ENCODE results near the gene SLC4A2. TPM values are rescaled to one million over a fixed set of nuclear protein-coding genes. Genes with fewer than 3 reads are reported as not detected.
"Not testable (repeated sequence)": the region's sequence is repeated elsewhere in the genome, so short reads cannot be mapped to it uniquely, and the experiment has no call there.

The SLC4A2 gene
- polyA plus RNA-seq (2013, experiment 1 of 2): 51.8 TPM
- polyA plus RNA-seq (2013, experiment 2 of 2): 53.3 TPM

GRCh38 chr7:151059367-151060112 is at the start of gene SLC4A2:
Gene SLC4A2, plus strand, starts transcription at chr7:151059589. Its CDS starts 2,399 bp downstream, at chr7:151061988.
- Histone ChIP-seq H2BK120ac (ENCODE audit: low read depth, low read length) (peak within 1 kb of the TSS; percentile 30), H4K5ac (ENCODE audit: low read length) (peak within 1 kb of the TSS; percentile 85), H3K4me3 (ENCODE audit: low read length) (peak within 1 kb of the TSS; percentile 71), H3K79me1 (ENCODE audit: low read length) (peaks cover 6% of the 10 kb centered on the region), H2AK5ac (ENCODE audit: low read length) (peak within 1 kb of the TSS; percentile 46), H2BK5ac (ENCODE audit: low read length) (peak within 1 kb of the TSS; percentile 76), H3K27me3 (ENCODE audit: insufficient read depth, low read length, poor library complexity) (no peaks in the 10 kb centered on the region), H3K79me2 (ENCODE audit: control insufficient read depth, insufficient read depth, low read length) (no peaks in the 10 kb centered on the region), H3K56ac (ENCODE audit: low read length) (peak within 1 kb of the TSS; percentile 95), H3K4me1 (ENCODE audit: control insufficient read depth, low read depth, low read length) (peaks cover 21% of the 10 kb centered on the region), H3K4me2 (ENCODE audit: low read length) (peak within 1 kb of the TSS; percentile 98), H3K23ac (ENCODE audit: low read length) (peak within 1 kb of the TSS; percentile 75), H4K8ac (ENCODE audit: low read depth, low read length) (no peak within 1 kb of the TSS), H3K4ac (ENCODE audit: low read depth, low read length) (peak within 1 kb of the TSS; percentile 64), H3K9ac (ENCODE audit: low read length) (peak within 1 kb of the TSS; percentile 86), H3K36me3 (ENCODE audit: control insufficient read depth, insufficient read depth, low read length) (no peaks in the 10 kb centered on the region), H2BK15ac (replicated peaks; ENCODE audit: low read depth) (no peak within 1 kb of the TSS), H3K27ac (ENCODE audit: low read depth, low read length) (peak within 1 kb of the TSS; percentile 73), H3K18ac (ENCODE audit: low read length) (peak within 1 kb of the TSS; percentile 61)
- WGBS (ENCODE audit: extremely low coverage, insufficient coverage, low lambda C conversion rate): no CpG with 5 or more reads among the region's 75 CpGs
- DNase-seq: peak; percentile 84

DNA sequence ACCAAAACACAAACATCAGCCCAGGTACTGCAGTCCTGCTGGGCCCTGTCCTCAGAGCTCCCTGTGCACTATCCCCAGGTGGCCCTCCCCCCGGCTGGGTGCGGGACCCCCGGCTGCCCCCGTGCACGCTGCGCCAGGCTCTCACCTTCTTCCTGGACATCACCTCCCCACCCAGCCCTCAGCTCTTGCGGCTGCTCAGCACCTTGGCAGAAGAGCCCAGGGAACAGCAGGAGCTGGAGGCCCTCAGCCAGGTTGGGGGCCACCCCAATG is 49.4 kb upstream of the SLC4A2 start:
- Histone ChIP-seq H3K56ac (ENCODE audit: low read length) (peak overlapping the region; percentile 89), H2BK15ac (replicated peaks; ENCODE audit: low read depth) (no peak overlapping the region), H3K4me1 (ENCODE audit: control insufficient read depth, low read depth, low read length) (peaks cover 17% of the 10 kb centered on the region), H3K27me3 (ENCODE audit: insufficient read depth, low read length, poor library complexity) (no peaks in the 10 kb centered on the region), H3K4me2 (ENCODE audit: low read length) (no peak overlapping the region), H3K36me3 (ENCODE audit: control insufficient read depth, insufficient read depth, low read length) (no peaks in the 10 kb centered on the region), H3K23ac (ENCODE audit: low read length) (no peak overlapping the region), H3K4ac (ENCODE audit: low read depth, low read length) (no peak overlapping the region), H2BK120ac (ENCODE audit: low read depth, low read length) (no peak overlapping the region), H3K79me2 (ENCODE audit: control insufficient read depth, insufficient read depth, low read length) (no peaks in the 10 kb centered on the region), H3K27ac (ENCODE audit: low read depth, low read length) (no peak overlapping the region), H4K8ac (ENCODE audit: low read depth, low read length) (no peak overlapping the region), H4K5ac (ENCODE audit: low read length) (no peak overlapping the region), H3K9ac (ENCODE audit: low read length) (peak overlapping the region; percentile 13), H2AK5ac (ENCODE audit: low read length) (no peak overlapping the region), H3K18ac (ENCODE audit: low read length) (peak overlapping the region; percentile 11), H2BK5ac (ENCODE audit: low read length) (peak overlapping the region; percentile 6), H3K4me3 (ENCODE audit: low read length) (no peak overlapping the region), H3K79me1 (ENCODE audit: low read length) (no peaks in the 10 kb centered on the region)
- no CpG with 5 or more reads among the region's 7 CpGs for WGBS (ENCODE audit: extremely low coverage, insufficient coverage, low lambda C conversion rate)
- DNase-seq: no peak

DNA sequence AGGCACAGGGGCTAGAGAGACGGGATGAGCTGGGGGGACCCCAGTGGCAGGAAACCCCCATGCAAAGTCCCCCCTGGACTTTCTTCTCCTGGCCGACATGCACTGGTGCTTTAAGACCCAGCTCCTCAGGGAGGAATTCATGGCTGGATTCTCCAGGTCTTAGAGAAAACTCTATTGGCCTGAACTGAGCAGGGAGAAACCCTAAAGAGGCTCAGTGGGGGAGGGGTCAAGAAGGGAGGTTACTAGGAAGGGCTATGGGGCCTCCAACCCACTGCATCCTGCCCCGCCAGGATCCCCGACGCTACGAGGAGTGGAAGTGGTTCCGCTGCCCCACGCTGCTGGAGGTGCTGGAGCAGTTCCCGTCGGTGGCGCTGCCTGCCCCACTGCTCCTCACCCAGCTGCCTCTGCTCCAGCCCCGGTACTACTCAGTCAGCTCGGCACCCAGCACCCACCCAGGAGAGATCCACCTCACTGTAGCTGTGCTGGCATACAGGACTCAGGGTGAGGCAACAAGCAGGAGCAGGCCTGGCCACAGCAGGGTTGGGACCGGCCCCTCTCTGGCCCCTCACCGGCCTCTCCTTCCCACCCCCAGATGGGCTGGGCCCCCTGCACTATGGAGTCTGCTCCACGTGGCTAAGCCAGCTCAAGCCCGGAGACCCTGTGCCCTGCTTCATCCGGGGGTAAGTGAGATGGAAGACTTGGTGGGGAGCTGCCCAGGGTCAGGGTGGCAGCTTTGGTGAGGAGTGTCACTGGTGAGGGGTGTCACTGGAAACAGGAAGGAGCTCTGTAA is 48.9 kb upstream of the SLC4A2 start:
- Histone ChIP-seq H3K4me3 (ENCODE audit: low read length) (no peak overlapping the region), H4K5ac (ENCODE audit: low read length) (no peak overlapping the region)
- no CpG with 5 or more reads among the region's 18 CpGs for WGBS (ENCODE audit: extremely low coverage, insufficient coverage, low lambda C conversion rate)

GRCh38 chr7:151011097-151011409 is 48.3 kb upstream of the SLC4A2 start:
- Histone ChIP-seq H3K4ac (ENCODE audit: low read depth, low read length) (no peak overlapping the region), H2BK5ac (ENCODE audit: low read length) (no peak overlapping the region), H3K27ac (ENCODE audit: low read depth, low read length) (no peak overlapping the region), H3K4me2 (ENCODE audit: low read length) (no peak overlapping the region), H3K23ac (ENCODE audit: low read length) (no peak overlapping the region), H2BK15ac (replicated peaks; ENCODE audit: low read depth) (no peak overlapping the region), H4K5ac (ENCODE audit: low read length) (no peak overlapping the region), H3K4me1 (ENCODE audit: control insufficient read depth, low read depth, low read length) (peaks cover 17% of the 10 kb centered on the region), H3K9ac (ENCODE audit: low read length) (no peak overlapping the region), H3K4me3 (ENCODE audit: low read length) (no peak overlapping the region), H3K79me2 (ENCODE audit: control insufficient read depth, insufficient read depth, low read length) (no peaks in the 10 kb centered on the region), H4K8ac (ENCODE audit: low read depth, low read length) (no peak overlapping the region), H3K79me1 (ENCODE audit: low read length) (no peaks in the 10 kb centered on the region), H3K36me3 (ENCODE audit: control insufficient read depth, insufficient read depth, low read length) (no peaks in the 10 kb centered on the region), H2AK5ac (ENCODE audit: low read length) (no peak overlapping the region), H2BK120ac (ENCODE audit: low read depth, low read length) (no peak overlapping the region), H3K56ac (ENCODE audit: low read length) (peak overlapping the region; percentile 89), H3K18ac (ENCODE audit: low read length) (no peak overlapping the region), H3K27me3 (ENCODE audit: insufficient read depth, low read length, poor library complexity) (no peaks in the 10 kb centered on the region)
- no CpG with 5 or more reads among the region's 1 CpG for WGBS (ENCODE audit: extremely low coverage, insufficient coverage, low lambda C conversion rate)
- no peak for DNase-seq

More for the DNA sequence above, 48.9 kb upstream of the SLC4A2 start:
- H3K4me1 ChIP-seq (ENCODE audit: control insufficient read depth, low read depth, low read length): peaks cover 17% of the 10 kb centered on the region
- H3K79me2 ChIP-seq (ENCODE audit: control insufficient read depth, insufficient read depth, low read length): no peaks in the 10 kb centered on the region
- H2BK5ac ChIP-seq (ENCODE audit: low read length): peak overlapping the region; percentile 78
- peak; percentile 85 for DNase-seq
- no peaks in the 10 kb centered on the region for H3K79me1 ChIP-seq (ENCODE audit: low read length)
- H3K56ac ChIP-seq (ENCODE audit: low read length): peak overlapping the region; percentile 89
- no peak overlapping the region for H2BK15ac ChIP-seq (replicated peaks; ENCODE audit: low read depth)
- peak overlapping the region; percentile 25 for H3K4ac ChIP-seq (ENCODE audit: low read depth, low read length)
- H3K18ac ChIP-seq (ENCODE audit: low read length): peak overlapping the region; percentile 52
- no peak overlapping the region for H3K27ac ChIP-seq (ENCODE audit: low read depth, low read length)
- H3K36me3 ChIP-seq (ENCODE audit: control insufficient read depth, insufficient read depth, low read length): no peaks in the 10 kb centered on the region
- peak overlapping the region; percentile 58 for H4K8ac ChIP-seq (ENCODE audit: low read depth, low read length)
- peak overlapping the region; percentile 68 for H3K9ac ChIP-seq (ENCODE audit: low read length)
- peak overlapping the region; percentile 40 for H2AK5ac ChIP-seq (ENCODE audit: low read length)
- no peak overlapping the region for H2BK120ac ChIP-seq (ENCODE audit: low read depth, low read length)
- H3K4me2 ChIP-seq (ENCODE audit: low read length): peak overlapping the region; percentile 17
- H3K27me3 ChIP-seq (ENCODE audit: insufficient read depth, low read length, poor library complexity): no peaks in the 10 kb centered on the region
- no peak overlapping the region for H3K23ac ChIP-seq (ENCODE audit: low read length)

DNA sequence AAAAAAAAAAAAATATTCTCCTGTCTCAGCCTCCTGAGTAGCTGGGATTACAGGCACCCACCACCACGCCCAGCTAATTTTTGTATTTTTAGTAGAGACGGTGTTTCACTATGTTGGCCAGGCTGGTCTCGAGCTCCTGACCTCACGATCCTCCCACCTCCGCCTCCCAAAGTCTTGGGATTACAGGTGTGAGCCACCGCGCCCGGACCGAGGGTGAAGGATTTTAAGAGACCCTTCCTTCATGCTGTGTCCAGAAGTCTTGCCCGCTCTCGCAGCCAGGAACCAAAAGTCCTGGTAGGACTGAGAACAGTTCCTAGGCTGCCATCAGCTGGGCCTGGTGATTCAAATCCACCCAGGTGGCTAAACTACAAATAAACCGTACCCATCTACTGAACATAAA is 47.8 kb upstream of the SLC4A2 start:
- H2BK15ac ChIP-seq (replicated peaks; ENCODE audit: low read depth); H3K36me3 ChIP-seq (ENCODE audit: control insufficient read depth, insufficient read depth, low read length); H3K4me2 ChIP-seq (ENCODE audit: low read length); H3K27me3 ChIP-seq (ENCODE audit: insufficient read depth, low read length, poor library complexity); H3K9ac ChIP-seq (ENCODE audit: low read length); H3K79me2 ChIP-seq (ENCODE audit: control insufficient read depth, insufficient read depth, low read length); H2AK5ac ChIP-seq (ENCODE audit: low read length); H3K27ac ChIP-seq (ENCODE audit: low read depth, low read length); H2BK120ac ChIP-seq (ENCODE audit: low read depth, low read length); DNase-seq; H3K56ac ChIP-seq (ENCODE audit: low read length); H3K4ac ChIP-seq (ENCODE audit: low read depth, low read length); H3K4me3 ChIP-seq (ENCODE audit: low read length); H3K79me1 ChIP-seq (ENCODE audit: low read length); H3K23ac ChIP-seq (ENCODE audit: low read length); H2BK5ac ChIP-seq (ENCODE audit: low read length); H4K5ac ChIP-seq (ENCODE audit: low read length); H3K18ac ChIP-seq (ENCODE audit: low read length); H4K8ac ChIP-seq (ENCODE audit: low read depth, low read length): not testable (repeated sequence)
- no CpG with 5 or more reads among the region's 12 CpGs for WGBS (ENCODE audit: extremely low coverage, insufficient coverage, low lambda C conversion rate)
- peaks cover 17% of the 10 kb centered on the region for H3K4me1 ChIP-seq (ENCODE audit: control insufficient read depth, low read depth, low read length)
